ENCODE data around the gene AMZ1.
"Not testable (repeated sequence)": the region's sequence is repeated elsewhere in the genome, so short reads cannot be mapped to it uniquely, and the experiment has no call there.

The AMZ1 gene

GRCh38 chr7:2681929-2682799 lies 5.8 kb upstream of the AMZ1 start:
- H3K4me3 ChIP-seq (ENCODE audit: low read length): no peak overlapping the region
- WGBS (ENCODE audit: insufficient coverage, insufficient read length): no CpG with 5 or more reads among the region's 27 CpGs
- DNase-seq (ENCODE audit: low read depth, low spot score): no peak
- H3K36me3 ChIP-seq (ENCODE audit: control insufficient read depth, insufficient read depth, low read length): no peaks in the 10 kb centered on the region
- no peaks in the 10 kb centered on the region for H3K9me3 ChIP-seq (ENCODE audit: control insufficient read depth, insufficient read depth, low read length)
- no peaks in the 10 kb centered on the region for H3K4me1 ChIP-seq (ENCODE audit: control insufficient read depth, insufficient read depth, low read length)
- no peak overlapping the region for H3K27ac ChIP-seq (ENCODE audit: low read length)
- H3K27me3 ChIP-seq (ENCODE audit: control insufficient read depth, insufficient read depth, low read length): no peaks in the 10 kb centered on the region; the same call in 1 of the 2 replicates

GRCh38 chr7:2684501-2684900 lies 3.5 kb upstream of the AMZ1 start:
- WGBS (ENCODE audit: insufficient coverage, insufficient read length): no CpG with 5 or more reads among the region's 11 CpGs
- Histone ChIP-seq H3K36me3 (ENCODE audit: control insufficient read depth, insufficient read depth, low read length) (no peaks in the 10 kb centered on the region), H3K9me3 (ENCODE audit: control insufficient read depth, insufficient read depth, low read length) (no peaks in the 10 kb centered on the region), H3K27ac (ENCODE audit: low read length) (no peak overlapping the region), H3K4me1 (ENCODE audit: control insufficient read depth, insufficient read depth, low read length) (peaks cover 2% of the 10 kb centered on the region; the same call in 1 of the 2 replicates), H3K27me3 (ENCODE audit: control insufficient read depth, insufficient read depth, low read length) (peaks cover 14% of the 10 kb centered on the region), H3K4me3 (ENCODE audit: low read length) (no peak overlapping the region)
- no peak for DNase-seq (ENCODE audit: low read depth, low spot score)

- DNase-seq (ENCODE audit: low read depth, low spot score): no peak
- no peaks in the 10 kb centered on the region for H3K36me3 ChIP-seq (ENCODE audit: control insufficient read depth, insufficient read depth, low read length)
- H3K27ac ChIP-seq (ENCODE audit: low read length): no peak overlapping the region
- H3K27me3 ChIP-seq (ENCODE audit: control insufficient read depth, insufficient read depth, low read length): peaks cover 14% of the 10 kb centered on the region
- H3K4me1 ChIP-seq (ENCODE audit: control insufficient read depth, insufficient read depth, low read length): peaks cover 2% of the 10 kb centered on the region; the same call in 1 of the 2 replicates
- H3K4me3 ChIP-seq (ENCODE audit: low read length): no peak overlapping the region
- no peaks in the 10 kb centered on the region for H3K9me3 ChIP-seq (ENCODE audit: control insufficient read depth, insufficient read depth, low read length)
- WGBS (ENCODE audit: insufficient coverage, insufficient read length): no CpG with 5 or more reads among the region's 14 CpGs
These were observed 1.9 kb upstream of the AMZ1 start for GRCh38 chr7:2686101-2686500.

GRCh38 chr7:2687338-2687869 lies 598 bp upstream of the AMZ1 start:
- Histone ChIP-seq H3K36me3 (ENCODE audit: control insufficient read depth, insufficient read depth, low read length) (no peaks in the 10 kb centered on the region), H3K27me3 (ENCODE audit: control insufficient read depth, insufficient read depth, low read length) (peaks cover 14% of the 10 kb centered on the region), H3K9me3 (ENCODE audit: control insufficient read depth, insufficient read depth, low read length) (no peaks in the 10 kb centered on the region), H3K4me1 (ENCODE audit: control insufficient read depth, insufficient read depth, low read length) (peaks cover 2% of the 10 kb centered on the region; the same call in 1 of the 2 replicates), H3K4me3 (ENCODE audit: low read length) (no peak overlapping the region), H3K27ac (ENCODE audit: low read length) (no peak overlapping the region)
- no peak for DNase-seq (ENCODE audit: low read depth, low spot score)
- WGBS (ENCODE audit: insufficient coverage, insufficient read length): no CpG with 5 or more reads among the region's 17 CpGs

- Histone ChIP-seq H3K27me3 (ENCODE audit: control insufficient read depth, insufficient read depth, low read length) (peaks cover 14% of the 10 kb centered on the region), H3K4me1 (ENCODE audit: control insufficient read depth, insufficient read depth, low read length) (peaks cover 2% of the 10 kb centered on the region; the same call in 1 of the 2 replicates), H3K9me3 (ENCODE audit: control insufficient read depth, insufficient read depth, low read length) (no peaks in the 10 kb centered on the region), H3K27ac (ENCODE audit: low read length) (no peak overlapping the region), H3K36me3 (ENCODE audit: control insufficient read depth, insufficient read depth, low read length) (no peaks in the 10 kb centered on the region), H3K4me3 (ENCODE audit: low read length) (peak overlapping the region; percentile 33; the same call in 1 of the 2 replicates)
- no CpG with 5 or more reads among the region's 62 CpGs for WGBS (ENCODE audit: insufficient coverage, insufficient read length)
- no peak for DNase-seq (ENCODE audit: low read depth, low spot score)
These were observed 674 bp downstream of the AMZ1 start for GRCh38 chr7:2688409-2689342.

- H3K9me3 ChIP-seq (ENCODE audit: control insufficient read depth, insufficient read depth, low read length): no peaks in the 10 kb centered on the region
- H3K27ac ChIP-seq (ENCODE audit: low read length): no peak overlapping the region
- peaks cover 14% of the 10 kb centered on the region for H3K27me3 ChIP-seq (ENCODE audit: control insufficient read depth, insufficient read depth, low read length)
- no peak for DNase-seq (ENCODE audit: low read depth, low spot score)
- peaks cover 2% of the 10 kb centered on the region; the same call in 1 of the 2 replicates for H3K4me1 ChIP-seq (ENCODE audit: control insufficient read depth, insufficient read depth, low read length)
- H3K4me3 ChIP-seq (ENCODE audit: low read length): no peak overlapping the region
- WGBS (ENCODE audit: insufficient coverage, insufficient read length): no CpG with 5 or more reads among the region's 16 CpGs
- H3K36me3 ChIP-seq (ENCODE audit: control insufficient read depth, insufficient read depth, low read length): no peaks in the 10 kb centered on the region
These were observed 1.4 kb downstream of the AMZ1 start for GRCh38 chr7:2689343-2689847.

DNA sequence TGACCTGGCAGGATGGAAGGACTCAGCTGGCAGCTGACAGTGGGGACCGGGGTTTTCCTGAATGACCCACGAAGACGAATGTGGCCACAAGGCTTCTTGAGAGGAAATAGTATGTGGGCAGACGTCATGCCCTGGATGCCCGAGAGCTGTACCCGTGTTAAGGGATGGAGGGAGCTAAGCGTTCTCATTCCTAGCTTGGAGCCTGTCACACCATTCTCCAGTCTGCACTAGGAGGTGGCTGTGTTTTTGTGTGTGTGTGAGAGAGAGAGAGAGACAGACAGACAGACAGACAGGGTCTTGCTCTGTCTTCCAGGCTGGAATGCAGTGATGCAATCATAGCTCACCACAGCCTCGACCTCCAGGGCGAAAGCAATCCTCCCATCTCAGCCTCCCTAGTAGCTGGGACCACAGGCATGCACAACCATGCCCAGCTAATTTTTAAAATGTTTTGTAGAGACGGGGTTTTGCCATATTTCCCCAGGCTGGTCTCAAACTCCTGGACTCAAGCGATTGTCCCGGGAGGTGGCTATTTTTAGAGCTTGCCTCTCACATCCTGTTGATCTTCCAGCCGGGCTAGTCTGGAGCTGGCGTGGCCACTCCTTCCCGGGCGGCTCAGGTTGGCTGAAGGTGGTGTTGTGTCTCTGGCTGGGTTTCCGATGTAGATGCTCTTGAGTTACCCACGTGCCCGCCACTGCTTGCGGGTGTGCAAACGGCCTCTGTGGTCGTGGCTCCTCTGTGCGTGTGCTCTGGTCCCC lies 2.1 kb downstream of the AMZ1 start:
- H3K27me3 ChIP-seq (ENCODE audit: control insufficient read depth, insufficient read depth, low read length): peaks cover 14% of the 10 kb centered on the region
- H3K4me1 ChIP-seq (ENCODE audit: control insufficient read depth, insufficient read depth, low read length): peaks cover 2% of the 10 kb centered on the region; the same call in 1 of the 2 replicates
- H3K27ac ChIP-seq (ENCODE audit: low read length): no peak overlapping the region
- no peak for DNase-seq (ENCODE audit: low read depth, low spot score)
- no peaks in the 10 kb centered on the region for H3K36me3 ChIP-seq (ENCODE audit: control insufficient read depth, insufficient read depth, low read length)
- no peaks in the 10 kb centered on the region for H3K9me3 ChIP-seq (ENCODE audit: control insufficient read depth, insufficient read depth, low read length)
- WGBS (ENCODE audit: insufficient coverage, insufficient read length): no CpG with 5 or more reads among the region's 23 CpGs
- no peak overlapping the region for H3K4me3 ChIP-seq (ENCODE audit: low read length)

DNA sequence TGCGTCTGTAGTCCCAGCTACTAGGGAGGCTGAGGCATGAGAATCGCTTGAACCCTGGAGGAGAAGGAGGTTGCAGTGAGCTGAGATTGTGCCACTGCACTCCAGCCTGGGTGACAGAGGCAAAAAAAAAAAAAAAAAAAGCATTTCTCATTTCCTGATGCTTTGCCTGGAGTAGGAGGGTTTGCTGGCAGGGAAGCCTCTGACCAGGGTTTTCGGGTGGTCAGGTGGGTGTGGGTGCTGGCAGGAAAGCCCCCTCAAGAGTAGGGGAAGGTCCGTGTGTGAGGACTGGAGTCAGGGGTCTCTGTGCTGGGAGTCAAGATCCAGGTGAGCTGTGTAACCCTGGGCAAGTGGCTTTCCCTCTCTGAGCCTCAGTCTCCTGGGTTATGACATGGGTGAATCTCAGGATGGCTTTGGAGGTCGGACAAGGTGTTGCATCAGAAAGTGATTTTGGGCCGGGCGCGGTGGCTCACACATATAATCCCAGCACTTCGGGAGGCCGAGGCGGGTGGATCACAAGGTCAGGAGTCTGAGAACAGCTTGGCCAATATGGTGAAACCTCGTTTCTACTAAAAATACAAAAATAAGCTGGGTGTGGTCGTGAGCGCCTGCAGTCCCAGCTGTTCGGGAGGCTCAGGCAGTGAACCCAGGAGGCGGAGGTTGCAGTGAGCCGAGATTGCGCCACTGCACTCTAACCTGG lies 3.2 kb downstream of the AMZ1 start:
- no CpG with 5 or more reads among the region's 18 CpGs for WGBS (ENCODE audit: insufficient coverage, insufficient read length)
- no peak for DNase-seq (ENCODE audit: low read depth, low spot score)

GRCh38 chr7:2691932-2692439 lies 4.0 kb downstream of the AMZ1 start:
- WGBS (ENCODE audit: insufficient coverage, insufficient read length): no CpG with 5 or more reads among the region's 23 CpGs
- H3K4me3 ChIP-seq (ENCODE audit: low read length); H3K36me3 ChIP-seq (ENCODE audit: control insufficient read depth, insufficient read depth, low read length); H3K4me1 ChIP-seq (ENCODE audit: control insufficient read depth, insufficient read depth, low read length); H3K9me3 ChIP-seq (ENCODE audit: control insufficient read depth, insufficient read depth, low read length); H3K27ac ChIP-seq (ENCODE audit: low read length); DNase-seq (ENCODE audit: low read depth, low spot score): not testable (repeated sequence)
- peaks cover 14% of the 10 kb centered on the region for H3K27me3 ChIP-seq (ENCODE audit: control insufficient read depth, insufficient read depth, low read length)

More for the DNA sequence above, 3.2 kb downstream of the AMZ1 start:
- no peaks in the 10 kb centered on the region for H3K9me3 ChIP-seq (ENCODE audit: control insufficient read depth, insufficient read depth, low read length)
- H3K27me3 ChIP-seq (ENCODE audit: control insufficient read depth, insufficient read depth, low read length): peaks cover 14% of the 10 kb centered on the region
- no peak overlapping the region for H3K4me3 ChIP-seq (ENCODE audit: low read length)
- peaks cover 2% of the 10 kb centered on the region; the same call in 1 of the 2 replicates for H3K4me1 ChIP-seq (ENCODE audit: control insufficient read depth, insufficient read depth, low read length)
- no peak overlapping the region for H3K27ac ChIP-seq (ENCODE audit: low read length)
- no peaks in the 10 kb centered on the region for H3K36me3 ChIP-seq (ENCODE audit: control insufficient read depth, insufficient read depth, low read length)
